Measurements from ENCODE around the gene SPINT1.

SPINT1 gene

GRCh38 chr15:40881351-40881750, 37.5 kb downstream of the SPINT1 start:
- no peaks in the 10 kb centered on the region for H3K36me3 ChIP-seq
- no peak for TF ChIP-seq CTCF (IDR thresholded peaks at IDR 0.05; ENCODE audit: low read depth, low read length)
- no peaks in the 10 kb centered on the region for H3K27me3 ChIP-seq (ENCODE audit: insufficient read depth, low read depth, severe bottlenecking)
- peaks cover 5% of the 10 kb centered on the region for H3K9me3 ChIP-seq (ENCODE audit: severe bottlenecking)
- DNase-seq = no peak
- no peak overlapping the region for H3K27ac ChIP-seq
- no peak overlapping the region for H3K4me3 ChIP-seq (ENCODE audit: low read depth, low read length)

DNA sequence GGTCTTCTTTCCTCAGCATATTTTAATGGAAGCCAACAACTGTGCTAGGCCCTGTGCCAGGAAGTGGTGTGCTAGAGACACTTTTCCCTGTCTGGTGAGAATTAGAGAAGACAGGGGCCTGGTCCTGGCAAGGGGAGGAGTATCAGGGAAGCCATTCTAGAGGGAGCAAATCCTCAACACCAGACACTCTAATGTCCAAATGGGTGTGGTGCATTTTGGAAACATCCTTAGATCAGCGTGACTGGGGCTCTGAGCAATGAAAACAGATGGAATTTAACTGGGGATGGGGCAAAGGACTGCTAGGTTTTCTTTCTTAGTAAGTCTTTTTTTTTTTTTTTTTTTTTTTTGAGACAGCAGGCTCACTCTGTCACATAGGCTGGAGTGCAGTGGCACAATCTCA, 42.7 kb downstream of the SPINT1 start:
- peaks cover 5% of the 10 kb centered on the region for H3K9me3 ChIP-seq (ENCODE audit: severe bottlenecking)
- H3K36me3 ChIP-seq = no peaks in the 10 kb centered on the region
- H3K4me3 ChIP-seq (ENCODE audit: low read depth, low read length) = no peak overlapping the region
- H3K27ac ChIP-seq = no peak overlapping the region
- no peaks in the 10 kb centered on the region for H3K27me3 ChIP-seq (ENCODE audit: insufficient read depth, low read depth, severe bottlenecking)
- DNase-seq = no peak
- no peak for TF ChIP-seq CTCF (IDR thresholded peaks at IDR 0.05; ENCODE audit: low read depth, low read length)

- H3K27me3 ChIP-seq (ENCODE audit: insufficient read depth, low read depth, severe bottlenecking) = no peaks in the 10 kb centered on the region
- H3K27ac ChIP-seq = no peak overlapping the region
- H3K9me3 ChIP-seq (ENCODE audit: severe bottlenecking) = no peaks in the 10 kb centered on the region
- no peak for DNase-seq
- H3K4me3 ChIP-seq (ENCODE audit: low read depth, low read length) = no peak overlapping the region
- no peak for TF ChIP-seq CTCF (IDR thresholded peaks at IDR 0.05; ENCODE audit: low read depth, low read length)
- no peaks in the 10 kb centered on the region for H3K36me3 ChIP-seq
Measured at GRCh38 chr15:40889112-40889511, 45.3 kb downstream of the SPINT1 start.

- Histone ChIP-seq H3K27me3 (ENCODE audit: insufficient read depth, low read depth, severe bottlenecking) (no peaks in the 10 kb centered on the region), H3K4me3 (ENCODE audit: low read depth, low read length) (no peak overlapping the region), H3K36me3 (peaks cover 5% of the 10 kb centered on the region), H3K27ac (no peak overlapping the region), H3K9me3 (ENCODE audit: severe bottlenecking) (no peaks in the 10 kb centered on the region)
- no peak for TF ChIP-seq CTCF (IDR thresholded peaks at IDR 0.05; ENCODE audit: low read depth, low read length)
- no peak for DNase-seq
Measured at GRCh38 chr15:40891138-40891537, 47.3 kb downstream of the SPINT1 start.

- no peak overlapping the region for H3K27ac ChIP-seq
- H3K36me3 ChIP-seq = peaks cover 11% of the 10 kb centered on the region
- H3K27me3 ChIP-seq (ENCODE audit: insufficient read depth, low read depth, severe bottlenecking) = no peaks in the 10 kb centered on the region
- no peaks in the 10 kb centered on the region for H3K9me3 ChIP-seq (ENCODE audit: severe bottlenecking)
- no peak overlapping the region for H3K4me3 ChIP-seq (ENCODE audit: low read depth, low read length)
- peak; percentile 76 for TF ChIP-seq CTCF (IDR thresholded peaks at IDR 0.05; ENCODE audit: low read depth, low read length)
- peak; percentile 65 for DNase-seq
Measured at GRCh38 chr15:40891810-40892446, 48.1 kb downstream of the SPINT1 start.

- H3K27ac ChIP-seq = no peak overlapping the region
- H3K36me3 ChIP-seq = peaks cover 15% of the 10 kb centered on the region
Measured at GRCh38 chr15:40892447-40893012, 48.7 kb downstream of the SPINT1 start.

More at GRCh38 chr15:40892447-40893012, 48.7 kb downstream of the SPINT1 start:
- DNase-seq = no peak
- no peak for TF ChIP-seq CTCF (IDR thresholded peaks at IDR 0.05; ENCODE audit: low read depth, low read length)
- Histone ChIP-seq H3K4me3 (ENCODE audit: low read depth, low read length) (no peak overlapping the region), H3K9me3 (ENCODE audit: severe bottlenecking) (no peaks in the 10 kb centered on the region), H3K27me3 (ENCODE audit: insufficient read depth, low read depth, severe bottlenecking) (no peaks in the 10 kb centered on the region)

All from WERI-Rb-1 (cell line).